ENCODE data around the gene MCM7.

GRCh38 chr7:100051611-100052010, 49.6 kb downstream of the MCM7 start:
- TF ChIP-seq CTCF (optimal IDR thresholded peaks at IDR 0.05 in 1 of 3, IDR thresholded peaks at IDR 0.05 in 1 of 3, conservative IDR thresholded peaks at IDR 0.05 in 1 of 3; ENCODE audit: extremely low read depth in 1 of 3, insufficient read depth in 2 of 3, low read length in 3 of 3) (no peak), EZH2 (IDR thresholded peaks at IDR 0.05; ENCODE audit: low read length) (no peak)

All from keratinocyte (primary cell).